CD4-positive, alpha-beta memory T cell (primary cell): Measurements from ENCODE around the gene RPL4. TPM values are rescaled to one million over a fixed set of nuclear protein-coding genes. Genes with fewer than 3 reads are reported as not detected.
"Not testable (repeated sequence)": the region's sequence is repeated elsewhere in the genome, so short reads cannot be mapped to it uniquely, and the experiment has no call there.

Experiments
- CTCF ChIA-PET: fragments of 350-600 bp; sonication (Branson Sonifier 250); formaldehyde crosslinking; loops from one replicate; lab custom pipeline; 2021; ENCODE audit warnings: inconsistent platforms; ENCODE audit not compliant: partially characterized antibody; lab: Charles Lee
- POLR2A ChIA-PET: fragments of 350-600 bp; sonication (Branson Sonifier 250); formaldehyde crosslinking; loops from one replicate; lab custom pipeline; 2021; ENCODE audit not compliant: partially characterized antibody; lab: Charles Lee
- DNase-seq, 5 donors: peaks; one replicate each; pipeline versions ENCODE4 v3.0.0 to v3.0.0-alpha.2; 2020 to 2022; ENCODE audit warnings: mixed read lengths in 1 of 5
- H3K27ac ChIP-seq: one replicate; pipeline ENCODE4 v1.7.0; 2013; ENCODE audit warnings: low read depth, low read length
- H3K27me3 ChIP-seq: 2 replicates; pipeline ENCODE4 v1.7.0; 2013; ENCODE audit warnings: mild to moderate bottlenecking, low read length, moderate library complexity; ENCODE audit not compliant: insufficient read depth
- H3K36me3 ChIP-seq: 2 replicates; pipeline ENCODE4 v1.7.0; 2013; ENCODE audit warnings: mild to moderate bottlenecking, low read length, moderate library complexity; ENCODE audit not compliant: insufficient read depth
- H3K4me1 ChIP-seq: 2 replicates; pipeline ENCODE4 v1.7.0; 2013; ENCODE audit warnings: mild to moderate bottlenecking, low read length, moderate library complexity; ENCODE audit not compliant: insufficient read depth
- H3K4me3 ChIP-seq, 2 donors: one replicate each; pipeline ENCODE4 v1.7.0; 2013; ENCODE audit warnings: low read length in 2 of 2, mild to moderate bottlenecking in 1 of 2
- H3K9me3 ChIP-seq, 2 donors: one replicate each; pipeline ENCODE4 v1.7.0; 2013; ENCODE audit warnings: low read length in 2 of 2, control low read depth in 1 of 2; ENCODE audit not compliant: control insufficient read depth in 1 of 2
- H3K27ac Mint-ChIP-seq, 7 donors: one replicate each; pipeline ENCODE4 v1.8.0; 2020 to 2021; ENCODE audit warnings: mixed read lengths in 7 of 7, mild to moderate bottlenecking in 6 of 7, inconsistent platforms in 3 of 7, moderate library complexity in 3 of 7
- H3K27me3 Mint-ChIP-seq, 2 donors: one replicate each; pipeline ENCODE4 v1.8.0; 2020 to 2021; ENCODE audit warnings: mixed read lengths in 2 of 2
- H3K36me3 Mint-ChIP-seq, 2 donors: one replicate each; pipeline ENCODE4 v1.8.0; 2020 to 2021; ENCODE audit warnings: mixed read lengths in 2 of 2, inconsistent platforms in 1 of 2, mild to moderate bottlenecking in 1 of 2
- H3K4me1 Mint-ChIP-seq, 4 donors: one replicate each; pipeline ENCODE4 v1.8.0; 2020 to 2021; ENCODE audit warnings: mixed read lengths in 4 of 4, mild to moderate bottlenecking in 1 of 4
- H3K4me3 Mint-ChIP-seq, 8 donors: one replicate each; pipeline ENCODE4 v1.8.0; 2020 to 2021; ENCODE audit warnings: mixed read lengths in 8 of 8, mild to moderate bottlenecking in 7 of 8, moderate library complexity in 6 of 8, inconsistent platforms in 3 of 8
- H3K9me3 Mint-ChIP-seq, 8 donors: one replicate each; pipeline ENCODE4 v1.8.0; 2020 to 2021; ENCODE audit warnings: mixed read lengths in 8 of 8, mild to moderate bottlenecking in 5 of 8, inconsistent platforms in 3 of 8, moderate library complexity in 1 of 8
- intact Hi-C: fragments of 100-400 bp; cut with micrococcal nuclease; formaldehyde crosslinking; loops from one replicate; pipeline ENCODE4 v1.15.1; 2023
- polyA plus RNA-seq, 2 donors: library from polyadenylated mRNA; unstranded; fragments of 300-500 nt; fragmentation: Illumina TruSeq; gene quantifications; one replicate each; pipeline ENCODE4 v1.2.3, GENCODE V29; 2021
- total RNA-seq, 2 experiments: library from RNA; stranded (reverse); gene quantifications; one replicate each; pipeline ENCODE4 v1.2.3, GENCODE V29; 2021

The RPL4 gene
- total and polyA plus RNA-seq, 4 experiments from 2014 or later, result 1,070 to 4,004 (median 2,640) TPM

- H3K4me3 Mint-ChIP-seq, H3K9me3 ChIP-seq, H3K9me3 Mint-ChIP-seq, H3K4me1 ChIP-seq, H3K36me3 ChIP-seq, H3K27me3 ChIP-seq, H3K27ac ChIP-seq, H3K4me3 ChIP-seq, DNase-seq, POLR2A ChIA-PET, intact Hi-C loops, H3K27me3 Mint-ChIP-seq: not testable (repeated sequence)
- CTCF ChIA-PET, result interaction anchor here (0.6 to 1.9 kb wide), 4 partner anchors 11 to 174 kb away, joined by 3 to 4 read pairs (median 4); no protein-coding TSS in a partner anchor
- Mint-ChIP-seq H3K4me1 (peaks cover 10 to 23% (median 16%) of the 10 kb centered on the region in 4 donors), H3K27ac (peak overlapping the region in 1 of 7 donors; percentile 71), H3K36me3 (peaks cover 11 to 27% of the 10 kb centered on the region in 2 donors)
Observed at GRCh38 chr15:66461294-66461693, 43.4 kb downstream of the RPL4 start.

GRCh38 chr15:66459818-66460615, 44.6 kb downstream of the RPL4 start:
- peak overlapping the region in 6 of 7 donors; percentile 28 to 88 (median 52) for H3K27ac Mint-ChIP-seq
- H3K9me3 Mint-ChIP-seq, result no peaks in the 10 kb centered on the region
- POLR2A ChIA-PET, result no interaction called here
- intact Hi-C loops, result no loop called here
- H3K27me3 Mint-ChIP-seq, result no peaks in the 10 kb centered on the region
- H3K36me3 Mint-ChIP-seq, result peaks cover 14 to 32% of the 10 kb centered on the region in 2 donors
- H3K4me3 ChIP-seq, result no peak overlapping the region
- H3K9me3 ChIP-seq, result no peaks in the 10 kb centered on the region
- H3K4me3 Mint-ChIP-seq, result no peak overlapping the region
- H3K4me1 Mint-ChIP-seq, result peaks cover 10 to 26% (median 19%) of the 10 kb centered on the region in 4 donors
- no peaks in the 10 kb centered on the region for H3K27me3 ChIP-seq
- H3K27ac ChIP-seq, result no peak overlapping the region
- no peaks in the 10 kb centered on the region for H3K4me1 ChIP-seq
- no peak for DNase-seq
- no peaks in the 10 kb centered on the region for H3K36me3 ChIP-seq
- CTCF ChIA-PET, result interaction anchor here (1.1 to 1.6 kb wide), 2 partner anchors 12 to 19 kb away, joined by 3 read pairs; no protein-coding TSS in a partner anchor

- no peaks in the 10 kb centered on the region for H3K36me3 ChIP-seq
- no peaks in the 10 kb centered on the region for H3K9me3 Mint-ChIP-seq
- ChIA-PET CTCF (interaction anchor here (0.8 kb wide), 1 partner anchor 42 kb away, joined by 3 read pairs; the partner anchor contains the start of gene SNAPC5), POLR2A (no interaction called here)
- no peaks in the 10 kb centered on the region for H3K27me3 Mint-ChIP-seq
- H3K27me3 ChIP-seq, result no peaks in the 10 kb centered on the region
- peak overlapping the region in 3 of 7 donors; percentile 17 to 64 (median 53) for H3K27ac Mint-ChIP-seq
- DNase-seq, result no peak
- H3K4me3 Mint-ChIP-seq, result no peak overlapping the region
- intact Hi-C loops, result no loop called here
- H3K36me3 Mint-ChIP-seq, result peaks cover 13 to 33% of the 10 kb centered on the region in 2 donors
- H3K4me1 ChIP-seq, result no peaks in the 10 kb centered on the region
- H3K4me1 Mint-ChIP-seq, result peaks cover 10 to 27% (median 19%) of the 10 kb centered on the region in 4 donors
- no peak overlapping the region for H3K27ac ChIP-seq
- H3K4me3 ChIP-seq, result no peak overlapping the region
- no peaks in the 10 kb centered on the region for H3K9me3 ChIP-seq
Observed at GRCh38 chr15:66456211-66456610, 48.4 kb downstream of the RPL4 start.

- no peak overlapping the region for H3K4me3 ChIP-seq
- no peaks in the 10 kb centered on the region for H3K36me3 ChIP-seq
- Mint-ChIP-seq H3K27ac (no peak overlapping the region), H3K4me1 (peaks cover 2 to 15% (median 9%) of the 10 kb centered on the region in 4 donors), H3K9me3 (no peaks in the 10 kb centered on the region), H3K4me3 (no peak overlapping the region), H3K27me3 (no peaks in the 10 kb centered on the region), H3K36me3 (peaks cover 13 to 27% of the 10 kb centered on the region in 2 donors)
- DNase-seq, result no peak
- no peaks in the 10 kb centered on the region for H3K27me3 ChIP-seq
- POLR2A ChIA-PET, result no interaction called here
- H3K27ac ChIP-seq, result no peak overlapping the region
- H3K9me3 ChIP-seq, result no peaks in the 10 kb centered on the region
- CTCF ChIA-PET, result no interaction called here
- H3K4me1 ChIP-seq, result no peaks in the 10 kb centered on the region
- intact Hi-C loops, result no loop called here
Observed at GRCh38 chr15:66454143-66454542, 50.5 kb downstream of the RPL4 start.

- POLR2A ChIA-PET, result no interaction called here
- CTCF ChIA-PET, result no interaction called here
- peaks cover 16 to 32% of the 10 kb centered on the region in 2 donors for H3K36me3 Mint-ChIP-seq
- no peaks in the 10 kb centered on the region for H3K4me1 ChIP-seq
- H3K9me3 ChIP-seq, result no peaks in the 10 kb centered on the region
- no peak for DNase-seq
- H3K27ac ChIP-seq, result no peak overlapping the region
- H3K27me3 Mint-ChIP-seq, result no peaks in the 10 kb centered on the region
- H3K4me1 Mint-ChIP-seq, result peaks cover 3 to 10% (median 6%) of the 10 kb centered on the region in 4 donors
- H3K36me3 ChIP-seq, result no peaks in the 10 kb centered on the region
- no peak overlapping the region for H3K4me3 Mint-ChIP-seq
- intact Hi-C loops, result no loop called here
- no peaks in the 10 kb centered on the region for H3K27me3 ChIP-seq
- H3K4me3 ChIP-seq, result no peak overlapping the region
- peak overlapping the region in 3 of 7 donors; percentile 27 to 83 (median 44) for H3K27ac Mint-ChIP-seq
- H3K9me3 Mint-ChIP-seq, result no peaks in the 10 kb centered on the region
Observed at GRCh38 chr15:66452971-66453580, 51.6 kb downstream of the RPL4 start.

- no peaks in the 10 kb centered on the region for H3K27me3 Mint-ChIP-seq
- H3K27ac Mint-ChIP-seq, result peak overlapping the region in 1 of 7 donors; percentile 71
- no peaks in the 10 kb centered on the region for H3K9me3 Mint-ChIP-seq
- Histone ChIP-seq H3K27ac (no peak overlapping the region), H3K4me3 (no peak overlapping the region), H3K4me1 (no peaks in the 10 kb centered on the region), H3K27me3 (no peaks in the 10 kb centered on the region), H3K36me3 (no peaks in the 10 kb centered on the region), H3K9me3 (no peaks in the 10 kb centered on the region)
- intact Hi-C loops, result no loop called here
- H3K4me3 Mint-ChIP-seq, result no peak overlapping the region
- H3K4me1 Mint-ChIP-seq, result peaks cover 4 to 11% (median 6%) of the 10 kb centered on the region in 4 donors
- H3K36me3 Mint-ChIP-seq, result peaks cover 22 to 33% of the 10 kb centered on the region in 2 donors
- POLR2A ChIA-PET, result no interaction called here
- CTCF ChIA-PET, result no interaction called here
- no peak for DNase-seq
Observed at GRCh38 chr15:66452420-66452819, 52.2 kb downstream of the RPL4 start.
